ENCODE data around the gene CDC26. TPM values are rescaled to one million over a fixed set of nuclear protein-coding genes. Genes with fewer than 3 reads are reported as not detected.
"Not testable (repeated sequence)": the region's sequence is repeated elsewhere in the genome, so short reads cannot be mapped to it uniquely, and the experiment has no call there.

CDC26 gene
- total RNA-seq, 1 donor from 2014 or later: 32.7 TPM

DNA sequence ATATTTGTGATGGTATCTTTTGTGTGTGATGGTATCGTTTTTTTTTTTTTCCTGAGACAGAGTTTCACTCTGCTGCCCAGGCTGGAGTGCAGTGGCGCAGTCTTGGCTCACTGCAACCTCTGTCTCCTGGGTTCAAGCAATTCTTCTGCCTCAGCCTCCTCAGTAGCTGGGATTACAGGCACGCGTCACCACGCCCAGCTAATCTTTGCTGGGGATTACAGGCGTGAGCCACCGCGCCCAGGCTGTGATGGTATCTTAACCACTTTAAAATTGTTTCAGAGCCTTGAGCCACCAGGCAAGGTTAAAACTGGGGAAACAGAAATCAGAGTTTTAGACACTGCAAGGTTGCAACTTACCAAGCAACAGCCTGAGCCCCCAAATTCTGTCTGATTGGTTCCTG lies 20.9 kb upstream of the CDC26 start:
- not testable (repeated sequence) for DNase-seq (ENCODE audit: low spot score)

- DNase-seq (ENCODE audit: low spot score): no peak
Measured at GRCh38 chr9:113293285-113293878, 18.0 kb upstream of the CDC26 start.

DNA sequence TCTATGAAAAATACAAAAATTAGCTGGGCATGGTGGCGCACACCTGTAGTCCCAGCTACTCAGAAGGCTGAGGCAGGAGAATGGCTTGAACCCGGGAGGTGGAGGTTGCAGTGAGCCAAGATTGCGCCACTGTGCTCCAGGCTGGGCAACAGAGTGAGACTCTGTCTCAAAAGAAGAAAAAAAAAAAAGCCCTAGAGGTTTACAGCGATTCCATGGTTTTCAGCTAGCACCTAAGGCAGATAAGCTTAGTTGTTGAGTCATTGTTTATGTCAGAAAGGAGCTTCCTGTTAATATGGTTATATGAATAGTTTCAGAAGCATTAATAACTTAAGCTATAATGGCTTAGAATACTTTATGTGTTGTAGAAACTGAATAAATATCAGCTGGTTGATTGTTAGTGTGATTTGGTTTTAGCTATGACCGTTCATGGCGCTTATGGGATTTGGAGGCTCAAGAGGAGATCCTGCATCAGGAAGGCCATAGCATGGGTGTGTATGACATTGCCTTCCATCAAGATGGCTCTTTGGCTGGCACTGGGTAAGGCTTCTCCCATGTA lies 14.8 kb upstream of the CDC26 start:
- no peak for DNase-seq (ENCODE audit: low spot score)

DNA sequence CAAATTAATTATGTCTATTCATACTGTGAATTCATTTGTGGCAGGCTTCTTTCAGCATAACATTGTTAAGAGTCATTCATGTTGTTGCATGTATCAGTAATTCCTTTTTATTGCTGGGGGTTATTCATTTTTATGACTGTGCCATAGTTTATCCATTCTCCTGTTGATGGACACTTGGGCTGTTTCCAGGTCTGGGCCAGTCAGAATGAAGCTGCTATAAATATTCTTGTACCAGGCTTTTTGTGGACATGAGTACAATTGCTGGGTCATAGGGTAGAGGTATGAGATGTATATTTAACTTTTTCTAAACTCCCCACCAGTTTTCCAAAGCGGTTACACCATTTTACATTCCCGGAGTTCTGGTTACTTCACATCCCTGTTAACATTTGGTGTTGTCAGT lies 13.7 kb upstream of the CDC26 start:
- no peak for DNase-seq (ENCODE audit: low spot score)

- DNase-seq (ENCODE audit: low spot score): no peak
Measured at GRCh38 chr9:113281356-113281755, 6.0 kb upstream of the CDC26 start.

DNA sequence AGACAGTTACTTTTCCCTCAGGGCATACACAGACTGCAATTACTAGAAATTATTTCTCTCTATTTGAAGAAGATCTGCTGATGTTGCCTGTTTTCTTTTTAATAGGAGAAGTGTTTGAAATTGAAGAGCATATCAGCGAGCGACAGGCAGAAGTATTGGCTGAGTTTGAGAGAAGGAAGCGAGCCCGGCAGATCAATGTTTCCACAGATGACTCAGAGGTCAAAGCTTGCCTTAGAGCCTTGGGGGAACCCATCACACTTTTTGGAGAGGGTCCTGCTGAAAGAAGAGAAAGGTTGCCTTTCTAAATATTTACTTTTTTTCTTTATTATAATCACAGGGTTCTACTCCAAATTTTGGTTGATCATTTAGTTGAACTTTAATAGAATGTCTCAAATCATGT lies 3.5 kb upstream of the CDC26 start:
- no peak for DNase-seq (ENCODE audit: low spot score)

- no peak for DNase-seq (ENCODE audit: low spot score)
Measured at GRCh38 chr9:113274474-113275156, 757 bp downstream of the CDC26 start.

DNA sequence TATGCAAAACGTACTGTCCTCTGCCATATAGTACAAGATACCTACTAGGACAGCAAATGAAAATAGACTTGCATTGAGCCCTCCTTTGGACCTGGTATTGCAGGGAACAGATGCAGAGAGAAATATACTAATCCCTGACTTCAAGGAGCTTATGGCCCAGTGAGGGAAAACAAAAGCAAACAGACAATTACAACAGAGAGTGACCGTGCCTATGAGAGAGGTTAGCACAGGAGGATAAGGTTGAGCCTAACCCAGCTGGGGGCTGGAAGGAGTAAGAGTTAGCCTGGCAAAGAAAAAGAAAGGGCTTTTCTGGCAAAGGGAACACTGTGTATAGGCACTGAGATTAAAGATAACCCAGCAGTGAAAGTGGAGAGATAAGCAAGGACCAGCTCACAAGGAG lies 5.5 kb downstream of the CDC26 start:
- DNase-seq (ENCODE audit: low spot score): no peak

DNA sequence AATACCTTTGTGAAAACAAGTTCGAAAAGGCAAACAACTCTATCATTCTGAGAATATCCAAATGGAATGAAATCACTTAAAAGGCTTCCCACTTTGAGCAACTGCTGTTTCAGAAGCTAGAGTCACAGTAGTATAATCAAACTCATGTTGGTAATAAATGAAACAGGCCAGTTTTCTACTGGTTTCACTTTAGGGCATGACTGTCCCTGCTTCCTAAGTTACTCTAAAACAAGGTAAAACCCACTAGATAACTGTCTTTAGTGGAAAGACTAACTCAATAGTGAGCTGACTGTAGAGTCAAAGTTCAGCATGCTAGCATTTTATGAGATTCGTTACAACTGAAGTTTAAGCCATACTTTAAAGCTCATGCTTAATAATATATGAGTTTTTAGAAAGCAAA lies 6.0 kb downstream of the CDC26 start:
- no peak for DNase-seq (ENCODE audit: low spot score)

DNA sequence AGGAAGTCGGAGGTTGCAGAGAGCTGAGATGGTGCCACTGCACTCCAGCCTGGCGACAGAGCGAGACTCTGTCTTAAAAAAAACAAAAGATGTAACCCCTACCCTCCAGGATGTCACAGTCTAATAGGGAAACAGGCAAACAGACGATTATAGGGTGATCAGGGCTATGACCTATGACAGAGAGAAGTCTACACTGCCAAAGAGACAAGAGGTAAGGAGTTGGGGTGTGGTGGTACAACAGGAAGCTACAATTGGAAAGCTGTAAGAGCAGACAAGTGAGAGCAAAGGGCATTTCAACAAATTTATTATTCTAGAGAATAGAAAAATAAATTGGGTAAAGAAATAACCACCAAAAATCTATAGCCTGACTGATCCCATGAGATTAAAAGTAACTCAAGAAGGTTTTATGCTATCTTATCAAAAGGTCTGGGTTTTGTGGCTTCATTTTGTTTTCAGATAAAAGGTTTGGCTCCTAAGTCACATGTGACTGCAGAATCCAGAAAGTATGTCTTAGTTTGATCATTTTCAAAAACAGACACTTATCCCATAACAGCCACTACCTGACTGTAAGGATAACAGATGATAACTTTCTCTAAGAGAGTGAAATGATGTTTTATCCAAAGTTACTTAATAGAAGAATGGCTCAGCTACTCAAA lies 7.3 kb downstream of the CDC26 start:
- DNase-seq (ENCODE audit: low spot score): no peak

DNA sequence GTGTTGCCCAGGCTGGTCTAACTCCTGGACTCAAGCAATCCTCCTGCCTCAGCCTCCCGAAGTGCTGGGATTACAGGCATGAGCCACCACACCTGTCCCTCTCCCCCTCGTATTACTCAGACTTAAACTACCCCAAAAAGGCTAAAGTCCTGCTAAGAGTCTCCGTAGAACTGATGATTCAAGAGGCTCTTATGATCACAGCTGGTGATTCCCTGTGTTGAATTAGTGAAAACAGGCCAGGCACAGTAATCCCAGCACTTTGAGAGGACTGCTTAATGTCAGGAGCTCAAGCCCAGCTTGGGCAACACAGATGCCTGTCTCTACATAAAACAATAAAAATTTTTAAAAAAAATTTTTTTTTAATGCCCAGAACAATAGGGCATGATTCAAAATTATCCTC lies 9.2 kb downstream of the CDC26 start:
- DNase-seq (ENCODE audit: low spot score): no peak

DNA sequence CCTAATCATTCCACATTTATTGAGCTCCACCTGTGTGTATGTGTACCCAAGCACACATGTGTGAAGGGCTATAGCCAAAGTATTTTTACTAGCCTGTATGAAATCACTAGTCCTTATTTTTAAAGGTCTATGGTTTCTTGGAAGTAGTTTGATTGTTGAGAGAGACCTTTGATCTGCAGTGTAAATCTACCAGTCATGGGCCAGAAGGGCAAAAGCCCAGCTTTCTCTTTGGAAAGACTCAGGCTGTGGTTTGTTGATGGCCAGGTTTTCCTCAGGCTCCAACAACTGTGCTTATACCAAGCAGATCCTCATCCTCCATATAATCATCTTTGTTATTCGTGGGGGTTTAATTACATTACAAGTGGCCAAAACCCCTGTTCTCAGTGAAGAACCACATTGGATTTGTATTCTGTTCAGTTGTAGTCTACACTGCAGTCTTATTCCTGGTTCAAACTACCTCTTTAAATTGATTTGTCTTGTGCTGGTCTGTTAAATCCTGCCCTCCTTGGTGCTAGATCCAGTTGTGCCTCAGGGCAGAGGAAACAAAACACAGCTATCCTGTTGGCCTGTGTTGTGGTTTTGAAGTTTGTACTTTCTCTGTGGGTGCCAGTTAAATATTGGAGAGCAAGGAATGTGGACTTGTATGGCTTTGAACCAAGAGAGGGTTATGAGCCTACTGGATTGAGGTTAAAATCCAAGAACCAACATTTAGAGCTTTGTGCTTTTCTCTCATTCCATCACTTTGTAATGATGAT lies 13.3 kb downstream of the CDC26 start:
- DNase-seq (ENCODE audit: low spot score): no peak

DNA sequence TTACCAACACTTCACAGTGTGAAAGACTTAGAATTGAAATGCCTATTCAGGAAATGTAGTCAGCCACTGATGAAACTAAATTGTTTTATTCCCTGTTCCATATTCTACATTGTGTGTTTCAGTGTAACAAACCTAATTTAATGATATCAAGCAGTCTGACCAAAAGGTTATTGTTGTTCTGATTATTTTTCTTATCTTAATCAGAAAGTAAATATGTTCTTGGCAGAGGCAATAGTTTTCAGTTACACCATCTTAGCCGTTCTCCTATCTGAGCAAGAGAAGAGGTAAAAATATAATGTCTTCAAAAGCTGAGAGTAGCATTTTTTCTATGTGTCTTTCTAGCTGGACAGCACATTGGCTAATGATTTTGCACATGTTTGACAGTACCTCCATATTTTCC lies 17.1 kb downstream of the CDC26 start:
- no peak for DNase-seq (ENCODE audit: low spot score)

DNA sequence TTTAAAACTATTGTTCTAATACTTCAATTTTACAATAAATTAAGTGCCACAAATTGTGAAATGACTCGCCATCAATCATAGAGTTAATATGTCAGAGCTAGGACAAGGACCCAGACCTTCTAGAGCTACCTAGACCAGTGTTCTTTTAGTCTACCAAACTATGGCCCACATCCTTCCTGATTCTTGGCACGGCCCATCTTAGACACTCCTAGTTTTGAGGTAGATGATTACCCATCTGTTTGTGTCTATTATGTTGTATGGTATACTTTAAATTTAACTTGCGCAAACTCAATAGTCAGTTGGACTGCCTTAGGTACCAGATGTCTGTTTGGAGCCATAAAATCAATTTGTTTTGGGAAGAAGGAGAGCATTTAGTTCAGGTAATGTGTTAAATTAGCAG lies 17.5 kb downstream of the CDC26 start:
- DNase-seq (ENCODE audit: low spot score): no peak

GRCh38 chr9:113255438-113255837 lies 19.9 kb downstream of the CDC26 start:
- no peak for DNase-seq (ENCODE audit: low spot score)

DNA sequence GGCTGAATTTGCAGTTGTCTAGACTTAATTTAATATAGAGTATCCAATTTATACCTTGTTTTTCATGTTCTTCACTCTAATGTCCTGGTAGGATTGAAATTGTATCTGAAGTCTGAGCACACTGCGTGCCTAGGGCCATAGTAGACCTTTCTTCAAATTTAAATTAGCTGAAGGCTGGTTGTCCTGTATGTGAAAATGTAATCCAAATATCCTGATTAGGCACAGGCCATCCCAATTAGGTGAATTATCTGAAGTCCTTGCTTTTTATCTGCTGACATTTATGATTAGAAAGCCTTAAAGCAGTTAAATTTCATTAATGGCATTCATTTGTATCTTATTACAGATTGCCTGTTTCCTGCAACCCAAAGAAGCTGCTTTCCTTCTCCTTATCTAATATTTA lies 20.4 kb downstream of the CDC26 start:
- DNase-seq (ENCODE audit: low spot score): no peak

GRCh38 chr9:113250807-113251206 lies 24.6 kb downstream of the CDC26 start:
- DNase-seq (ENCODE audit: low spot score): no peak

GRCh38 chr9:113249661-113250060 lies 25.7 kb downstream of the CDC26 start:
- DNase-seq (ENCODE audit: low spot score): not testable (repeated sequence)

GRCh38 chr9:113247640-113248039 lies 27.7 kb downstream of the CDC26 start:
- DNase-seq (ENCODE audit: low spot score): no peak

DNA sequence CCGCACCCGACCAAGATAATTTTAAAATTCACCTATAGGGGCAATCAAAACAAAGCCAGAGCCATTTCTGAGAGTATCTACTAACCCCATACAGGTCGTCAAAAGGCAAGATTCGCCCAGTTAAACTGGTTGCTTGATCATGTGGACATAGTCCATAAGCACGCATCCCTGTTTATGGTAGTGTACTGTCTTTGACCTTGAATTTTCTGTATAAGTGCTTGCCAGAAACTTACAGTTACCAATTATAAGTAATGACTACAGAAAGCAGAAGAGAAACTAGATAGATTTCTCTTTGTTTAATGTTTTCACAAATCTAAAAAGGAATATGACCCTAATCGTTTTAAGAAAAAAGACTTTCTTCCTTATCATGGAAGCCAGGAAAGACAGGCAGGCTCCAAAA lies 28.4 kb downstream of the CDC26 start:
- no peak for DNase-seq (ENCODE audit: low spot score)

DNA sequence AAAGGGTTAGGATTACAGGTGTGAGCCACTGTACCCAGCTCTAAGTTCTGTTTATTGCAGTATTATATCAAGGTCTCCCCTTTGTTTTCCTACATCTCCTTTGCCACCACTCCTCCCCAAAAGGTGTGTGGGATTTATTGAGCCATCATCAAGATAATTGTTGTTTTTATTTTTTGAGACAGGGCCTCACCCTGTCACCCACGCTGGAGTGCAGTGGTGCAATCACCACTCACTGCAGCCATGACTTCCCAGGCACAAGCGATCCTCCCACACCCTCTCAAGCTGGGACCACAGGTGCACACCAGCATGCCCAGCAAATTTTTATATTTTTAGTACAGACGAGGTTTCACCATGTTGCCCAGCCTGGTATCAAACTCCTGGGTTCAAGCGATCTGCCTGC lies 29.5 kb downstream of the CDC26 start:
- DNase-seq (ENCODE audit: low spot score): no peak

DNA sequence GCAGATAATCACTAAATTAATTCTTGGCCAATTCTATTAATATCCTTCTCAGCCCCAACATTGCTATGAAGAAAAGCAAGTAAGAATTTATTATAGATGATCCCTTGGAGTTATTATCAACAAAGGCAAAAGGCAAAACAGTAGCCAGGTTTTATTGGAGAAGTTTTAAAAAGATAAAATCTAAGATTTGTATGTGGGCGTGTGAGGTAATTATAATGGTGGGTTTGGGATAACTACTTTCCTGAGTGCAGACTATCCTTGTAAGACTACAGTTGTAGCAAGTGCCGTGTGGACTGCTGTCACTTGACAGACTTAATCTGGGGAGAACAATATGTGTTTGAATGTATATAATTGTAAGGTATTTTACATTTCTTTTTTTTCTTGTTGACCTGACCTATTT lies 30.8 kb downstream of the CDC26 start:
- DNase-seq (ENCODE audit: low spot score): no peak

All from mesenteric fat pad (tissue), 1 donor.